HEK293 (cell line): ENCODE measurements around the gene ABHD16A.

ENCODE experiments used
- BCL11A ChIP-seq: fragments of 450-650 bp; formaldehyde crosslinking; IDR thresholded peaks from 2 replicates; pipeline ENCODE4 v1.5.1; 2016; ENCODE audit warnings: low read depth, missing biosample characterization, missing genetic modification characterization
- EGR2 ChIP-seq: fragments of 450-650 bp; formaldehyde crosslinking; IDR thresholded peaks from 2 replicates; pipeline ENCODE4 v1.5.1; 2016; ENCODE audit warnings: low read depth, missing biosample characterization, missing genetic modification characterization
- ELK4 ChIP-seq: IDR thresholded peaks from 2 replicates; pipeline ENCODE4 v1.6.1; 2011; ENCODE audit warnings: mild to moderate bottlenecking, low read depth, low read length, borderline replicate concordance
- HOXD13 ChIP-seq: sonication (generic); formaldehyde crosslinking; IDR thresholded peaks from 2 replicates; pipeline ENCODE4 v1.8.0; 2022; ENCODE audit warnings: missing genetic modification reagents, borderline replicate concordance
- INSM2 ChIP-seq: fragments of 450-650 bp; formaldehyde crosslinking; IDR thresholded peaks from 2 replicates; pipeline ENCODE4 v1.5.1; 2016; ENCODE audit warnings: missing biosample characterization, missing genetic modification characterization
- SALL2 ChIP-seq: fragments of 450-650 bp; formaldehyde crosslinking; IDR thresholded peaks from 2 replicates; pipeline ENCODE4 v1.5.0; 2017; ENCODE audit warnings: missing biosample characterization, mild to moderate bottlenecking, missing genetic modification characterization, borderline replicate concordance
- SP3 ChIP-seq: fragments of 450-650 bp; formaldehyde crosslinking; IDR thresholded peaks from 2 replicates; pipeline ENCODE4 v1.5.1; 2016; ENCODE audit warnings: missing biosample characterization, missing genetic modification characterization
- TCF7L2 ChIP-seq: IDR thresholded peaks from 2 replicates; pipeline ENCODE4 v1.6.1; 2011; ENCODE audit warnings: low read depth, mild to moderate bottlenecking, inconsistent platforms, low read length, moderate library complexity, borderline replicate concordance
- ZBTB21 ChIP-seq: fragments of 450-650 bp; formaldehyde crosslinking; IDR thresholded peaks from 2 replicates; pipeline ENCODE4 v1.5.1; 2017; ENCODE audit warnings: missing biosample characterization, missing genetic modification characterization
- ZBTB6 ChIP-seq: fragments of 450-650 bp; formaldehyde crosslinking; IDR thresholded peaks from 2 replicates; pipeline ENCODE4 v1.5.1; 2017; ENCODE audit warnings: missing biosample characterization, missing genetic modification characterization
- ZFP69B ChIP-seq: fragments of 450-650 bp; formaldehyde crosslinking; IDR thresholded peaks from 2 replicates; pipeline ENCODE4 v1.5.1; 2016; ENCODE audit warnings: missing biosample characterization, missing genetic modification characterization
- ZNF112 ChIP-seq: fragments of 450-650 bp; formaldehyde crosslinking; IDR thresholded peaks from 2 replicates; pipeline ENCODE4 v1.5.0; 2017; ENCODE audit warnings: missing biosample characterization, missing genetic modification characterization
- ZNF132 ChIP-seq: fragments of 450-650 bp; formaldehyde crosslinking; IDR thresholded peaks from 2 replicates; pipeline ENCODE4 v1.5.1; 2017; ENCODE audit warnings: missing biosample characterization, missing genetic modification characterization, borderline replicate concordance
- ZNF140 ChIP-seq: fragments of 450-650 bp; formaldehyde crosslinking; IDR thresholded peaks from 2 replicates; pipeline ENCODE4 v1.5.1; 2016; ENCODE audit warnings: missing biosample characterization, missing genetic modification characterization
- ZNF155 ChIP-seq: fragments of 450-650 bp; formaldehyde crosslinking; IDR thresholded peaks from 2 replicates; pipeline ENCODE4 v1.5.1; 2016; ENCODE audit warnings: missing biosample characterization, missing genetic modification characterization
- ZNF16 ChIP-seq: fragments of 450-650 bp; formaldehyde crosslinking; IDR thresholded peaks from 2 replicates; pipeline ENCODE4 v1.5.1; 2016; ENCODE audit warnings: low read depth, missing biosample characterization, missing genetic modification characterization
- ZNF175 ChIP-seq: fragments of 450-650 bp; formaldehyde crosslinking; IDR thresholded peaks from 2 replicates; pipeline ENCODE4 v1.5.1; 2016; ENCODE audit warnings: missing biosample characterization, missing genetic modification characterization
- ZNF211 ChIP-seq: fragments of 450-650 bp; formaldehyde crosslinking; IDR thresholded peaks from 2 replicates; pipeline ENCODE4 v1.5.1; 2016; ENCODE audit warnings: low read depth, missing biosample characterization, missing genetic modification characterization
- ZNF311 ChIP-seq: fragments of 450-650 bp; formaldehyde crosslinking; IDR thresholded peaks from 2 replicates; pipeline ENCODE4 v1.5.1; 2017; ENCODE audit warnings: missing biosample characterization, missing genetic modification characterization, borderline replicate concordance
- ZNF335 ChIP-seq: fragments of 450-650 bp; formaldehyde crosslinking; conservative IDR thresholded peaks from 2 replicates; pipeline ENCODE4 v1.5.1; 2016; ENCODE audit warnings: missing biosample characterization, missing genetic modification characterization
- ZNF366 ChIP-seq: fragments of 450-650 bp; formaldehyde crosslinking; conservative IDR thresholded peaks from 2 replicates; pipeline ENCODE4 v1.5.1; 2016; ENCODE audit warnings: missing biosample characterization, missing genetic modification characterization
- ZNF423 ChIP-seq: fragments of 450-650 bp; formaldehyde crosslinking; IDR thresholded peaks from 2 replicates; pipeline ENCODE4 v1.5.1; 2016; ENCODE audit warnings: missing biosample characterization, missing genetic modification characterization
- ZNF501 ChIP-seq: fragments of 450-650 bp; formaldehyde crosslinking; IDR thresholded peaks from 2 replicates; pipeline ENCODE4 v1.5.1; 2016; ENCODE audit warnings: missing biosample characterization, missing genetic modification characterization
- ZNF510 ChIP-seq: fragments of 450-650 bp; formaldehyde crosslinking; IDR thresholded peaks from 2 replicates; pipeline ENCODE4 v1.5.1; 2018; ENCODE audit warnings: mild to moderate bottlenecking, missing genetic modification characterization, missing biosample characterization; ENCODE audit not compliant: insufficient replicate concordance
- ZNF514 ChIP-seq: fragments of 450-650 bp; formaldehyde crosslinking; IDR thresholded peaks from 2 replicates; pipeline ENCODE4 v1.5.1; 2016; ENCODE audit warnings: missing biosample characterization, missing genetic modification characterization
- ZNF521 ChIP-seq: fragments of 450-650 bp; formaldehyde crosslinking; IDR thresholded peaks from 2 replicates; pipeline ENCODE4 v1.5.1; 2017; ENCODE audit warnings: missing biosample characterization, mild to moderate bottlenecking, missing genetic modification characterization
- ZNF560 ChIP-seq: fragments of 450-650 bp; formaldehyde crosslinking; IDR thresholded peaks from 2 replicates; pipeline ENCODE4 v1.5.1; 2017; ENCODE audit warnings: missing biosample characterization, missing genetic modification characterization, borderline replicate concordance
- ZNF571 ChIP-seq: fragments of 450-650 bp; formaldehyde crosslinking; IDR thresholded peaks from 2 replicates; pipeline ENCODE4 v1.5.0; 2017; ENCODE audit warnings: missing biosample characterization, missing genetic modification characterization
- ZNF600 ChIP-seq: fragments of 450-650 bp; formaldehyde crosslinking; IDR thresholded peaks from 2 replicates; pipeline ENCODE4 v1.5.1; 2016; ENCODE audit warnings: missing biosample characterization, missing genetic modification characterization
- ZNF629 ChIP-seq: fragments of 450-650 bp; formaldehyde crosslinking; IDR thresholded peaks from 2 replicates; pipeline ENCODE4 v1.5.1; 2017; ENCODE audit warnings: missing biosample characterization, missing genetic modification characterization
- ZNF639 ChIP-seq: fragments of 450-650 bp; formaldehyde crosslinking; IDR thresholded peaks from 2 replicates; pipeline ENCODE4 v1.5.1; 2016; ENCODE audit warnings: missing biosample characterization, missing genetic modification characterization
- ZNF654 ChIP-seq: fragments of 450-650 bp; formaldehyde crosslinking; IDR thresholded peaks from 2 replicates; pipeline ENCODE4 v1.5.1; 2016; ENCODE audit warnings: low read depth, missing biosample characterization, missing genetic modification characterization
- ZNF768 ChIP-seq: fragments of 450-650 bp; formaldehyde crosslinking; IDR thresholded peaks from 2 replicates; pipeline ENCODE4 v1.5.1; 2018; ENCODE audit warnings: missing biosample characterization, mild to moderate bottlenecking, missing genetic modification characterization
- ZNF791 ChIP-seq: fragments of 450-650 bp; formaldehyde crosslinking; IDR thresholded peaks from 2 replicates; pipeline ENCODE4 v1.5.1; 2016; ENCODE audit warnings: missing biosample characterization, missing genetic modification characterization
- ZSCAN30 ChIP-seq: fragments of 450-650 bp; IDR thresholded peaks from 2 replicates; pipeline ENCODE4 v1.5.1; 2018; ENCODE audit warnings: missing biosample characterization, mild to moderate bottlenecking, missing genetic modification characterization, moderate library complexity
- ZSCAN5A ChIP-seq: fragments of 450-650 bp; formaldehyde crosslinking; IDR thresholded peaks from 2 replicates; pipeline ENCODE4 v1.5.1; 2016; ENCODE audit warnings: missing biosample characterization, missing genetic modification characterization

ABHD16A gene

GRCh38 chr6:31664790-31665500 is 38.2 kb downstream of the ABHD16A start, which contains the start of gene GPANK1 (continued):
- TF ChIP-seq ZNF155 (tag by site-specific recombination) (no peak), ZNF501 (tag by site-specific recombination) (no peak), ZNF768 (tag by site-specific recombination) (no peak), TCF7L2 (peak; percentile 62; the same call in 1 of the 2 replicates), ZNF16 (tag by site-specific recombination) (no peak), HOXD13 (CRISPR knock-in tag) (no peak), ZNF311 (tag by site-specific recombination) (no peak), ZBTB21 (peak; percentile 66), BCL11A (0 out of 2 replicates have a peak, but pooled peaks have one; percentile 37), ZNF600 (no peak), ZNF654 (tag by site-specific recombination) (no peak), ZNF629 (tag by site-specific recombination) (peak; percentile 84), ZNF366 (tag by site-specific recombination) (no peak), ZSCAN30 (no peak), SP3 (tag by site-specific recombination) (no peak), EGR2 (tag by site-specific recombination) (peak; percentile 52), ZBTB6 (tag by site-specific recombination) (0 out of 2 replicates have a peak, but pooled peaks have one; percentile 51), ZNF112 (tag by site-specific recombination) (no peak), SALL2 (tag by site-specific recombination) (no peak), ZNF791 (tag by site-specific recombination) (no peak), ZNF560 (no peak), ZNF571 (tag by site-specific recombination) (no peak), ZNF639 (0 out of 2 replicates have a peak, but pooled peaks have one; percentile 21), ZNF140 (no peak; the same call in 1 of the 2 replicates), ZNF335 (tag by site-specific recombination) (peak; percentile 20), ZSCAN5A (tag by site-specific recombination) (no peak), ZNF510 (tag by site-specific recombination) (no peak), ZFP69B (tag by site-specific recombination) (no peak), ZNF132 (tag by site-specific recombination) (no peak), ZNF423 (tag by site-specific recombination) (no peak), ZNF521 (tag by site-specific recombination) (no peak), ZNF175 (tag by site-specific recombination) (no peak), ELK4 (no peak), INSM2 (tag by site-specific recombination) (peak; percentile 55; the same call in 1 of the 2 replicates), ZNF211 (no peak), ZNF514 (tag by site-specific recombination) (no peak)
